Measurements from ENCODE around the gene SLK. TPM values are rescaled to one million over a fixed set of nuclear protein-coding genes. Genes with fewer than 3 reads are reported as not detected.

Gene SLK
- total RNA-seq (2021) (39.1 and 41.0 TPM in 2 replicates), Bru-seq, nascent RNA (percentile 88 among the genes with signal in this experiment), BruChase-seq, experiment 1, labeled RNA remaining after a 2-hour chase (percentile 90 among the genes with signal in this experiment), BruChase-seq, experiment 2, labeled RNA remaining after a 6-hour chase (percentile 90 among the genes with signal in this experiment)
- long read RNA-seq, full-length matches to known transcripts: 73 of 87 reads
- long read RNA-seq, partial matches to known transcripts: 7 of 87 reads
- long read RNA-seq, other reads (novel, unspliced or antisense): 7 of 87 reads

GRCh38 chr10:103966671-103967447, at the start of gene SLK:
SLK (plus strand) TSS chr10:103967140; CDS start chr10:103967746, 606 bp downstream.
- CTCF ChIA-PET: no interaction called here
- TF ChIP-seq EZH2 (IDR thresholded peaks at IDR 0.05; ENCODE audit: borderline replicate concordance, low read depth, low read length, poor library complexity, severe bottlenecking) (no peak), CTCF (conservative IDR thresholded peaks at IDR 0.05; ENCODE audit: low read depth, low read length) (no peak)
- H3K27me3 ChIP-seq (replicated peaks; ENCODE audit: insufficient read depth, low read depth, low read length, poor library complexity): no peaks in the 10 kb centered on the region
- POLR2A ChIA-PET (ENCODE audit: low non-redundant PET): no interaction called here
- H3K4me3 ChIP-seq (ENCODE audit: low read depth, low read length, poor library complexity, severe bottlenecking): peak within 1 kb of the TSS; percentile 72
- H3K36me3 ChIP-seq (ENCODE audit: insufficient read depth, low read length, poor library complexity, severe bottlenecking): no peaks in the 10 kb centered on the region
- peaks cover 6% of the 10 kb centered on the region for H3K4me1 ChIP-seq (ENCODE audit: insufficient read depth, low read length, poor library complexity, severe bottlenecking)
- DNase-seq (ENCODE audit: low spot score): peak; percentile 91
- intact Hi-C loops (cut with micrococcal nuclease; ENCODE audit: unreplicated experiment): no loop called here
- H3K9me3 ChIP-seq (ENCODE audit: low read depth, low read length, poor library complexity, severe bottlenecking): no peaks in the 10 kb centered on the region
- peak within 1 kb of the TSS; percentile 86 for H3K27ac ChIP-seq (ENCODE audit: low read depth, low read length, poor library complexity, severe bottlenecking)
- no TSS peak for BruUV-seq (replicated peaks)

GRCh38 chr10:103917302-103918052, 49.5 kb upstream of the SLK start:
- Histone ChIP-seq H3K36me3 (ENCODE audit: insufficient read depth, low read length, poor library complexity, severe bottlenecking) (no peaks in the 10 kb centered on the region), H3K27ac (ENCODE audit: low read depth, low read length, poor library complexity, severe bottlenecking) (peak overlapping the region; percentile 88), H3K4me1 (ENCODE audit: insufficient read depth, low read length, poor library complexity, severe bottlenecking) (peaks cover 14% of the 10 kb centered on the region), H3K4me3 (ENCODE audit: low read depth, low read length, poor library complexity, severe bottlenecking) (peak overlapping the region; percentile 75), H3K27me3 (replicated peaks; ENCODE audit: insufficient read depth, low read depth, low read length, poor library complexity) (no peaks in the 10 kb centered on the region), H3K9me3 (ENCODE audit: low read depth, low read length, poor library complexity, severe bottlenecking) (peaks cover 5% of the 10 kb centered on the region)
- BruUV-seq (replicated peaks): no TSS peak
- ChIA-PET POLR2A (ENCODE audit: low non-redundant PET) (interaction anchor here (0.6 kb wide), 1 partner anchor 315 kb away, joined by 15 read pairs; the partner anchor contains the start of gene CFAP43), CTCF (no interaction called here)
- no peak for DNase-seq (ENCODE audit: low spot score)
- TF ChIP-seq CTCF (conservative IDR thresholded peaks at IDR 0.05; ENCODE audit: low read depth, low read length): no peak
- intact Hi-C loops (cut with micrococcal nuclease; ENCODE audit: unreplicated experiment): no loop called here

GRCh38 chr10:103918053-103918846, 48.7 kb upstream of the SLK start, which contains the start of gene STN1:
STN1 (minus strand) TSS chr10:103918184; CDS start chr10:103917594, 590 bp downstream.
- Histone ChIP-seq H3K36me3 (ENCODE audit: insufficient read depth, low read length, poor library complexity, severe bottlenecking) (no peaks in the 10 kb centered on the region), H3K4me1 (ENCODE audit: insufficient read depth, low read length, poor library complexity, severe bottlenecking) (peaks cover 14% of the 10 kb centered on the region), H3K27ac (ENCODE audit: low read depth, low read length, poor library complexity, severe bottlenecking) (peak within 1 kb of the TSS; percentile 88), H3K9me3 (ENCODE audit: low read depth, low read length, poor library complexity, severe bottlenecking) (peaks cover 5% of the 10 kb centered on the region), H3K27me3 (replicated peaks; ENCODE audit: insufficient read depth, low read depth, low read length, poor library complexity) (no peaks in the 10 kb centered on the region), H3K4me3 (ENCODE audit: low read depth, low read length, poor library complexity, severe bottlenecking) (peak within 1 kb of the TSS; percentile 75)
- intact Hi-C loops (cut with micrococcal nuclease; ENCODE audit: unreplicated experiment): no loop called here
- DNase-seq (ENCODE audit: low spot score): peak; percentile 96
- POLR2A ChIA-PET (ENCODE audit: low non-redundant PET): no interaction called here
- TF ChIP-seq CTCF (conservative IDR thresholded peaks at IDR 0.05; ENCODE audit: low read depth, low read length) (no peak), EZH2 (IDR thresholded peaks at IDR 0.05; ENCODE audit: borderline replicate concordance, low read depth, low read length, poor library complexity, severe bottlenecking) (no peak)
- no TSS peak for BruUV-seq (replicated peaks)
- CTCF ChIA-PET: no interaction called here
